PFSK-1 (cell line): ENCODE data around the gene PPP1R7.

Experiments used
- FOXP2 ChIP-seq: optimal IDR thresholded peaks from 2 replicates; pipeline ENCODE3; 2011; ENCODE audit warnings: borderline replicate concordance, control low read depth, inconsistent platforms; ENCODE audit not compliant: insufficient read depth; ENCODE audit errors: extremely low read length, extremely low read depth
- POLR2AphosphoS5 ChIP-seq: IDR thresholded peaks from 2 replicates; pipeline ENCODE4 v1.6.1; 2012; ENCODE audit warnings: low read depth, mild to moderate bottlenecking, control low read depth, low read length, moderate library complexity
- SIN3A ChIP-seq: IDR thresholded peaks from 2 replicates; pipeline ENCODE4 v1.6.1; 2012; ENCODE audit warnings: mild to moderate bottlenecking, low read length, moderate library complexity, borderline replicate concordance; ENCODE audit not compliant: insufficient read depth
- TAF1 ChIP-seq: IDR thresholded peaks from 2 replicates; pipeline ENCODE4 v1.6.1; 2012; ENCODE audit warnings: low read length, control low read depth, borderline replicate concordance; ENCODE audit not compliant: insufficient read depth
- TF ChIP-seq, protein P1 (sequence below), 2 experiments: IDR thresholded peaks; 2 replicates each; pipeline versions ENCODE4 v1.6.1 to v1.8.0; 2011 to 2012; ENCODE audit warnings: low read depth in 2 of 2, low read length in 2 of 2, control low read depth in 1 of 2, inconsistent platforms in 1 of 2, mild to moderate bottlenecking in 1 of 2, moderate library complexity in 1 of 2; ENCODE audit not compliant: insufficient read depth in 1 of 2

PPP1R7 gene

GRCh38 chr2:241197947-241198346 is 47.7 kb downstream of the PPP1R7 start:
- TF ChIP-seq, protein P1, sequence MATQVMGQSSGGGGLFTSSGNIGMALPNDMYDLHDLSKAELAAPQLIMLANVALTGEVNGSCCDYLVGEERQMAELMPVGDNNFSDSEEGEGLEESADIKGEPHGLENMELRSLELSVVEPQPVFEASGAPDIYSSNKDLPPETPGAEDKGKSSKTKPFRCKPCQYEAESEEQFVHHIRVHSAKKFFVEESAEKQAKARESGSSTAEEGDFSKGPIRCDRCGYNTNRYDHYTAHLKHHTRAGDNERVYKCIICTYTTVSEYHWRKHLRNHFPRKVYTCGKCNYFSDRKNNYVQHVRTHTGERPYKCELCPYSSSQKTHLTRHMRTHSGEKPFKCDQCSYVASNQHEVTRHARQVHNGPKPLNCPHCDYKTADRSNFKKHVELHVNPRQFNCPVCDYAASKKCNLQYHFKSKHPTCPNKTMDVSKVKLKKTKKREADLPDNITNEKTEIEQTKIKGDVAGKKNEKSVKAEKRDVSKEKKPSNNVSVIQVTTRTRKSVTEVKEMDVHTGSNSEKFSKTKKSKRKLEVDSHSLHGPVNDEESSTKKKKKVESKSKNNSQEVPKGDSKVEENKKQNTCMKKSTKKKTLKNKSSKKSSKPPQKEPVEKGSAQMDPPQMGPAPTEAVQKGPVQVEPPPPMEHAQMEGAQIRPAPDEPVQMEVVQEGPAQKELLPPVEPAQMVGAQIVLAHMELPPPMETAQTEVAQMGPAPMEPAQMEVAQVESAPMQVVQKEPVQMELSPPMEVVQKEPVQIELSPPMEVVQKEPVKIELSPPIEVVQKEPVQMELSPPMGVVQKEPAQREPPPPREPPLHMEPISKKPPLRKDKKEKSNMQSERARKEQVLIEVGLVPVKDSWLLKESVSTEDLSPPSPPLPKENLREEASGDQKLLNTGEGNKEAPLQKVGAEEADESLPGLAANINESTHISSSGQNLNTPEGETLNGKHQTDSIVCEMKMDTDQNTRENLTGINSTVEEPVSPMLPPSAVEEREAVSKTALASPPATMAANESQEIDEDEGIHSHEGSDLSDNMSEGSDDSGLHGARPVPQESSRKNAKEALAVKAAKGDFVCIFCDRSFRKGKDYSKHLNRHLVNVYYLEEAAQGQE (IDR thresholded peaks at IDR 0.05; ENCODE audit: insufficient read depth in 1 of 2, low read depth in 2 of 2, low read length in 2 of 2), result no peak
- TF ChIP-seq TAF1, result no peak

- TF ChIP-seq TAF1 (no peak), POLR2AphosphoS5 (no peak), FOXP2 (no peak), SIN3A (no peak)
- TF ChIP-seq, protein P1 (IDR thresholded peaks at IDR 0.05; ENCODE audit: insufficient read depth in 1 of 2, low read depth in 2 of 2, low read length in 2 of 2), result no peak
Observed at GRCh38 chr2:241198381-241199279, 48.4 kb downstream of the PPP1R7 start.

GRCh38 chr2:241199286-241199685 is 49.0 kb downstream of the PPP1R7 start:
- TF ChIP-seq TAF1 (no peak), FOXP2 (no peak), POLR2AphosphoS5 (no peak), SIN3A (no peak)
- TF ChIP-seq, protein P1 (IDR thresholded peaks at IDR 0.05; ENCODE audit: insufficient read depth in 1 of 2, low read depth in 2 of 2, low read length in 2 of 2), result no peak

GRCh38 chr2:241199897-241200821 is 49.9 kb downstream of the PPP1R7 start:
- TF ChIP-seq POLR2AphosphoS5 (no peak), FOXP2 (no peak), TAF1 (no peak), SIN3A (no peak)
- TF ChIP-seq, protein P1 (IDR thresholded peaks at IDR 0.05; ENCODE audit: insufficient read depth in 1 of 2, low read depth in 2 of 2, low read length in 2 of 2), result no peak
